GM21576 (cell line): ENCODE measurements around the gene PYCARD.
"Not testable (repeated sequence)": the region's sequence is repeated elsewhere in the genome, so short reads cannot be mapped to it uniquely, and the experiment has no call there.

Source experiments
- ATAC-seq: cut with Tn5 transposase; IDR thresholded peaks from one replicate; pipeline ENCODE4 v1.9.1; 2021; ENCODE audit warnings: mild to moderate bottlenecking, moderate library complexity; ENCODE audit not compliant: unreplicated experiment

PYCARD gene

GRCh38 chr16:31215287-31216162 lies 13.0 kb upstream of the PYCARD start:
- no peak for ATAC-seq

GRCh38 chr16:31214708-31215286 lies 12.2 kb upstream of the PYCARD start:
- no peak for ATAC-seq

GRCh38 chr16:31213877-31214707 lies 11.5 kb upstream of the PYCARD start, which contains the start of gene TRIM72:
TRIM72 (plus strand) TSS chr16:31214119; CDS start chr16:31214739, 620 bp downstream.
- ATAC-seq = no peak

- no peak for ATAC-seq
Measured at GRCh38 chr16:31213342-31213741, 10.8 kb upstream of the PYCARD start.

- ATAC-seq = no peak
Measured at GRCh38 chr16:31206776-31207175, 4.2 kb upstream of the PYCARD start.

- ATAC-seq = no peak
Measured at GRCh38 chr16:31204871-31205666, 2.5 kb upstream of the PYCARD start.

- no peak for ATAC-seq
Measured at GRCh38 chr16:31201582-31202413, 762 bp downstream of the PYCARD start.

- ATAC-seq = no peak
Measured at GRCh38 chr16:31200821-31201568, 1.6 kb downstream of the PYCARD start.

- not testable (repeated sequence) for ATAC-seq
Measured at GRCh38 chr16:31200111-31200510, 2.4 kb downstream of the PYCARD start.

GRCh38 chr16:31199430-31200041 lies 3.0 kb downstream of the PYCARD start:
- no peak for ATAC-seq

GRCh38 chr16:31198207-31198882 lies 4.2 kb downstream of the PYCARD start:
- ATAC-seq = no peak

- no peak for ATAC-seq
Measured at GRCh38 chr16:31196324-31197088, 6.1 kb downstream of the PYCARD start.

GRCh38 chr16:31195861-31196260 lies 6.7 kb downstream of the PYCARD start:
- not testable (repeated sequence) for ATAC-seq

GRCh38 chr16:31194898-31195297 lies 7.7 kb downstream of the PYCARD start:
- ATAC-seq = no peak

GRCh38 chr16:31193874-31194273 lies 8.7 kb downstream of the PYCARD start:
- no peak for ATAC-seq

- ATAC-seq = no peak
Measured at GRCh38 chr16:31192856-31193642, 9.5 kb downstream of the PYCARD start.
